ENCODE measurements around the gene TOMM40.
"Not testable (repeated sequence)": the region's sequence is repeated elsewhere in the genome, so short reads cannot be mapped to it uniquely, and the experiment has no call there.

The TOMM40 gene

GRCh38 chr19:44925114-44925891 lies 34.2 kb downstream of the TOMM40 start:
- no peak overlapping the region for H3K4me3 ChIP-seq (ENCODE audit: low read depth, low read length)
- TF ChIP-seq CTCF (IDR thresholded peaks at IDR 0.05; ENCODE audit: borderline replicate concordance, insufficient read depth, low read depth, low read length): no peak

- H3K4me3 ChIP-seq (ENCODE audit: low read depth, low read length): not testable (repeated sequence)
Observed at GRCh38 chr19:44926245-44927077, 35.4 kb downstream of the TOMM40 start.

- TF ChIP-seq CTCF (IDR thresholded peaks at IDR 0.05; ENCODE audit: borderline replicate concordance, insufficient read depth, low read depth, low read length): no peak
- no peak overlapping the region for H3K4me3 ChIP-seq (ENCODE audit: low read depth, low read length)
Observed at GRCh38 chr19:44927746-44928145, 36.7 kb downstream of the TOMM40 start.

- TF ChIP-seq CTCF (IDR thresholded peaks at IDR 0.05; ENCODE audit: borderline replicate concordance, insufficient read depth, low read depth, low read length): no peak
- H3K4me3 ChIP-seq (ENCODE audit: low read depth, low read length): no peak overlapping the region
Observed at GRCh38 chr19:44930088-44930487, 39.0 kb downstream of the TOMM40 start.

- no peak for TF ChIP-seq CTCF (IDR thresholded peaks at IDR 0.05; ENCODE audit: borderline replicate concordance, insufficient read depth, low read depth, low read length)
- no peak overlapping the region for H3K4me3 ChIP-seq (ENCODE audit: low read depth, low read length)
Observed at GRCh38 chr19:44931541-44931940, 40.5 kb downstream of the TOMM40 start.

- no peak for TF ChIP-seq CTCF (IDR thresholded peaks at IDR 0.05; ENCODE audit: borderline replicate concordance, insufficient read depth, low read depth, low read length)
- H3K4me3 ChIP-seq (ENCODE audit: low read depth, low read length): no peak overlapping the region
Observed at GRCh38 chr19:44939668-44940067, 48.6 kb downstream of the TOMM40 start.

- TF ChIP-seq CTCF (IDR thresholded peaks at IDR 0.05; ENCODE audit: borderline replicate concordance, insufficient read depth, low read depth, low read length): no peak
- H3K4me3 ChIP-seq (ENCODE audit: low read depth, low read length): no peak within 1 kb of the TSS
Observed at GRCh38 chr19:44942067-44942571, 51.1 kb downstream of the TOMM40 start, which contains the start of gene APOC4. Gene APOC4, plus strand, starts transcription at chr19:44942237. Its CDS starts 41 bp downstream, at chr19:44942278.

Measured in GM12875 (cell line).